MM.1S (cell line): ENCODE measurements around the gene TAS1R1.

Experiments
- DNase-seq: peaks from one replicate; pipeline ENCODE4 v3.0.0-alpha.2; 2015
- H2AFZ ChIP-seq: fragments of 300-600 bp; sonication (generic); 2 replicates; pipeline ENCODE4 v1.6.0; 2016; ENCODE audit warnings: antibody characterized with exemption, low read length
- H3F3A ChIP-seq: fragments of 300-600 bp; sonication (generic); 2 replicates; pipeline ENCODE4 v1.6.1; 2016; ENCODE audit warnings: mild to moderate bottlenecking, antibody characterized with exemption, low read length, moderate library complexity, mixed read lengths; ENCODE audit not compliant: insufficient read depth
- H3K27ac ChIP-seq: fragments of 300-600 bp; sonication (generic); 2 replicates; pipeline ENCODE4 v1.5.1; 2016; ENCODE audit warnings: mild to moderate bottlenecking, low read length
- H3K27me3 ChIP-seq: fragments of 300-600 bp; sonication (generic); replicated peaks from 2 replicates; pipeline ENCODE4 v1.6.0; 2016; ENCODE audit warnings: low read length; ENCODE audit not compliant: insufficient read depth
- H3K36me3 ChIP-seq: fragments of 300-600 bp; sonication (generic); replicated peaks from 2 replicates; pipeline ENCODE4 v1.6.1; 2016; ENCODE audit warnings: mild to moderate bottlenecking, low read length, mixed read lengths; ENCODE audit not compliant: insufficient read depth
- H3K4me1 ChIP-seq: fragments of 300-600 bp; sonication (generic); 2 replicates; pipeline ENCODE4 v1.6.1; 2016; ENCODE audit warnings: low read length, mixed read lengths
- H3K4me2 ChIP-seq: fragments of 300-600 bp; sonication (generic); 2 replicates; pipeline ENCODE4 v1.6.0; 2016; ENCODE audit warnings: low read depth, low read length
- H3K4me3 ChIP-seq: fragments of 300-600 bp; sonication (generic); 2 replicates; pipeline ENCODE4 v1.5.1; 2016; ENCODE audit warnings: low read length, mixed read lengths
- H3K79me2 ChIP-seq: fragments of 300-600 bp; sonication (generic); 2 replicates; pipeline ENCODE4 v1.6.1; 2016; ENCODE audit warnings: mixed run types, low read length, mixed read lengths
- H3K9ac ChIP-seq: fragments of 300-600 bp; sonication (generic); 2 replicates; pipeline ENCODE4 v1.6.1; 2016; ENCODE audit warnings: low read length, mixed read lengths
- H3K9me2 ChIP-seq: fragments of 300-600 bp; sonication (generic); replicated peaks from 2 replicates; pipeline ENCODE4 v1.6.1; 2016; ENCODE audit warnings: mild to moderate bottlenecking, low read length, mixed read lengths; ENCODE audit not compliant: insufficient read depth
- H3K9me3 ChIP-seq: fragments of 300-600 bp; sonication (generic); replicated peaks from 2 replicates; pipeline ENCODE4 v1.6.1; 2016; ENCODE audit warnings: mild to moderate bottlenecking, low read length, mixed read lengths; ENCODE audit not compliant: insufficient read depth
- H4K20me1 ChIP-seq: fragments of 300-600 bp; sonication (generic); 2 replicates; pipeline ENCODE4 v1.6.1; 2016; ENCODE audit warnings: mild to moderate bottlenecking, low read length, moderate library complexity, mixed read lengths; ENCODE audit not compliant: insufficient read depth
- EZH2 ChIP-seq: fragments of 300-600 bp; sonication (generic); optimal IDR thresholded peaks from 2 replicates; pipeline ENCODE3; 2017; ENCODE audit warnings: low read depth, mild to moderate bottlenecking, antibody characterized with exemption, low read length, mixed read lengths
- EZH2phosphoT487 ChIP-seq: fragments of 300-600 bp; sonication (generic); IDR thresholded peaks from 2 replicates; pipeline ENCODE4 v1.6.1; 2018; ENCODE audit warnings: antibody characterized with exemption, low read length
- TF ChIP-seq, protein P1 (sequence below): fragments of 300-600 bp; sonication (generic); IDR thresholded peaks from 2 replicates; pipeline ENCODE4 v1.5.1; 2016; ENCODE audit warnings: antibody characterized with exemption, low read length, mixed read lengths

Gene TAS1R1

DNA sequence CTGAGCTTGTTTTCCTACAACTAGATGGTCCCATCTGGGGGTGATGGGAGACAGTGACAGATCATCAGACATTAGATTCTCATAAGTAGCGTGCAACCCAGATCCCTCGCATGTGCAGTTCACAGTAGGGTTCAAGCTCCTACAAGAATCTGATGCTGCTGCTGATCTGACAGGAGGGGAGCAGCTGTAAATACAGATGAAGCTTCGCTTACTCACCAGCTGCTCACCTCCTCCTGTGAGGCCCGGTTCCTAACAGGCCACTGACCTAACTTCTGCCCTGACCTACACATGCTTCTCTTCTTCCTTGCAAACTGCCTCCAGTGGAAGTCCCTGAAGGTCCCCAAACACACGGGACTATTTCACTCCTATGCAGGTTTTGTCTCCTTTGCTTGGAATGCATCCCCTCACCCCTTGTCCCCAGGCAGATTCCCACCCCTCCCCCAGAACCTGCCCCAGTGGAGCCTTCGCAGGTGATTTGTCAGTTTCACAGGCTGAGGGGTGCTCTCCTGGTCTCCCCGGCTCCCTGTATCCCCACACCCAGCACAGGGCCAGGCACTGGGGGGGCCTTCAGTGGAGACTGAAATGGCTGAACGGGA, 19.0 kb downstream of the TAS1R1 start:
- no peak overlapping the region for H2AFZ ChIP-seq
- H3K4me3 ChIP-seq, result no peak overlapping the region
- no peaks in the 10 kb centered on the region for H4K20me1 ChIP-seq
- H3K27ac ChIP-seq, result no peak overlapping the region
- H3K9me3 ChIP-seq, result no peaks in the 10 kb centered on the region
- no peaks in the 10 kb centered on the region for H3K9me2 ChIP-seq
- H3F3A ChIP-seq, result no peaks in the 10 kb centered on the region
- DNase-seq, result no peak
- TF ChIP-seq, protein P1, sequence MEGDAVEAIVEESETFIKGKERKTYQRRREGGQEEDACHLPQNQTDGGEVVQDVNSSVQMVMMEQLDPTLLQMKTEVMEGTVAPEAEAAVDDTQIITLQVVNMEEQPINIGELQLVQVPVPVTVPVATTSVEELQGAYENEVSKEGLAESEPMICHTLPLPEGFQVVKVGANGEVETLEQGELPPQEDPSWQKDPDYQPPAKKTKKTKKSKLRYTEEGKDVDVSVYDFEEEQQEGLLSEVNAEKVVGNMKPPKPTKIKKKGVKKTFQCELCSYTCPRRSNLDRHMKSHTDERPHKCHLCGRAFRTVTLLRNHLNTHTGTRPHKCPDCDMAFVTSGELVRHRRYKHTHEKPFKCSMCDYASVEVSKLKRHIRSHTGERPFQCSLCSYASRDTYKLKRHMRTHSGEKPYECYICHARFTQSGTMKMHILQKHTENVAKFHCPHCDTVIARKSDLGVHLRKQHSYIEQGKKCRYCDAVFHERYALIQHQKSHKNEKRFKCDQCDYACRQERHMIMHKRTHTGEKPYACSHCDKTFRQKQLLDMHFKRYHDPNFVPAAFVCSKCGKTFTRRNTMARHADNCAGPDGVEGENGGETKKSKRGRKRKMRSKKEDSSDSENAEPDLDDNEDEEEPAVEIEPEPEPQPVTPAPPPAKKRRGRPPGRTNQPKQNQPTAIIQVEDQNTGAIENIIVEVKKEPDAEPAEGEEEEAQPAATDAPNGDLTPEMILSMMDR, result no peak
- TF ChIP-seq EZH2, result no peak
- H3K79me2 ChIP-seq, result no peaks in the 10 kb centered on the region
- no peak overlapping the region for H3K9ac ChIP-seq
- no peak overlapping the region for H3K4me2 ChIP-seq
- H3K4me1 ChIP-seq, result 0 out of 2 replicates have a peak, but pooled peaks cover under 1% of the 10 kb centered on the region
- no peaks in the 10 kb centered on the region for H3K36me3 ChIP-seq
- peaks cover 22% of the 10 kb centered on the region for H3K27me3 ChIP-seq

DNA sequence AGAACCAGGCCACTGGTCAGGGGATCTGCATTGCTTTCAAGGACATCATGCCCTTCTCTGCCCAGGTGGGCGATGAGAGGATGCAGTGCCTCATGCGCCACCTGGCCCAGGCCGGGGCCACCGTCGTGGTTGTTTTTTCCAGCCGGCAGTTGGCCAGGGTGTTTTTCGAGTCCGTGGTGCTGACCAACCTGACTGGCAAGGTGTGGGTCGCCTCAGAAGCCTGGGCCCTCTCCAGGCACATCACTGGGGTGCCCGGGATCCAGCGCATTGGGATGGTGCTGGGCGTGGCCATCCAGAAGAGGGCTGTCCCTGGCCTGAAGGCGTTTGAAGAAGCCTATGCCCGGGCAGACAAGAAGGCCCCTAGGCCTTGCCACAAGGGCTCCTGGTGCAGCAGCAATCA, 19.7 kb downstream of the TAS1R1 start:
- no peak overlapping the region for H2AFZ ChIP-seq
- no peaks in the 10 kb centered on the region for H4K20me1 ChIP-seq
- no peaks in the 10 kb centered on the region for H3K79me2 ChIP-seq
- no peaks in the 10 kb centered on the region for H3K9me3 ChIP-seq
- TF ChIP-seq EZH2phosphoT487, result no peak
- TF ChIP-seq, protein P1, result no peak
- H3K27ac ChIP-seq, result no peak overlapping the region
- peaks cover 5% of the 10 kb centered on the region for H3K4me1 ChIP-seq
- no peak overlapping the region for H3K9ac ChIP-seq
- peaks cover 16% of the 10 kb centered on the region for H3K27me3 ChIP-seq
- H3K9me2 ChIP-seq, result no peaks in the 10 kb centered on the region
- H3K4me2 ChIP-seq, result no peak overlapping the region
- DNase-seq, result no peak
- H3K4me3 ChIP-seq, result no peak overlapping the region
- H3K36me3 ChIP-seq, result no peaks in the 10 kb centered on the region
- no peaks in the 10 kb centered on the region for H3F3A ChIP-seq

DNA sequence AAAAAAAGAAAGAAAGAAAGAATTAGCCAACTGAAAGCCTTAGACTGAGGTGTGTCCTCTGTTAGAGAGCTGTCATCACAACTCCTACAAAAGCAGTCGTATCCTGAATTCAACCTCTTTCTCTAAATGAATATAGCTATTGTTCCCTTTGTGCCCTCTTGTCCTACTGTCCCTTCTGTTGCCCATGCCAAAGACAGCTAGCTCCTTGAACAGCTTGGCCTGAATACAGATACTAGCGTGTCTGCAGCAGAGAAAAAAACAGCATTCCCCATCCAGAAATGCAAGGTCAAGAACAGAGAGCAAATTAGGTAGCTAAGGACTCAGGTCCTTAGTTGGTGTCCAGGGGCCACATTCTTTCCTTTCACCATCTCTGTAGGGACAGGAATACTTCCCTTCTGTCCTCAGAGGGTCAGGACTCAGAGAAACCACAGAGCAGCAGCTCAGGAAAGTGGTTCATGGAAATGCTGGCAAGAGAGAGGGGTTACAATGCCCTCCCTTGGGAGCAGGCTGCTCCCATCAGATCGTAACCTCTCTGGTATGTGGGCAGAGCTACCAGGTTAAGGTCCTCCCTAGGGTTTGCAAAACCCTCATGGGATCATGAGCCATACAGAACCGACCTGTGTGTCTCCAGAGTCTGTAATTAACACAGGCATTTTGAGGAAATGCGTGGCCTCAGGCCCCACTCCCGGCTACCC, 22.9 kb downstream of the TAS1R1 start:
- no peak overlapping the region for H2AFZ ChIP-seq
- peaks cover 21% of the 10 kb centered on the region for H3K79me2 ChIP-seq
- no peak overlapping the region for H3K4me3 ChIP-seq
- no peak overlapping the region for H3K27ac ChIP-seq
- H3K4me2 ChIP-seq, result no peak overlapping the region
- TF ChIP-seq EZH2 (no peak), EZH2phosphoT487 (no peak)
- TF ChIP-seq, protein P1, result no peak
- H3K4me1 ChIP-seq, result peaks cover 14% of the 10 kb centered on the region
- H3K36me3 ChIP-seq, result no peaks in the 10 kb centered on the region
- H3F3A ChIP-seq, result no peaks in the 10 kb centered on the region
- H3K9me2 ChIP-seq, result no peaks in the 10 kb centered on the region
- no peaks in the 10 kb centered on the region for H3K9me3 ChIP-seq
- H4K20me1 ChIP-seq, result no peaks in the 10 kb centered on the region
- peaks cover 1% of the 10 kb centered on the region for H3K27me3 ChIP-seq
- no peak for DNase-seq
- H3K9ac ChIP-seq, result no peak overlapping the region
